ENCODE data around the gene CACNA1C.
A peak's percentile ranks its signal among the peaks of the same experiment; 100 is the strongest.
"Not testable (repeated sequence)": the region's sequence is repeated elsewhere in the genome, so short reads cannot be mapped to it uniquely, and the experiment has no call there.

Gene CACNA1C

DNA sequence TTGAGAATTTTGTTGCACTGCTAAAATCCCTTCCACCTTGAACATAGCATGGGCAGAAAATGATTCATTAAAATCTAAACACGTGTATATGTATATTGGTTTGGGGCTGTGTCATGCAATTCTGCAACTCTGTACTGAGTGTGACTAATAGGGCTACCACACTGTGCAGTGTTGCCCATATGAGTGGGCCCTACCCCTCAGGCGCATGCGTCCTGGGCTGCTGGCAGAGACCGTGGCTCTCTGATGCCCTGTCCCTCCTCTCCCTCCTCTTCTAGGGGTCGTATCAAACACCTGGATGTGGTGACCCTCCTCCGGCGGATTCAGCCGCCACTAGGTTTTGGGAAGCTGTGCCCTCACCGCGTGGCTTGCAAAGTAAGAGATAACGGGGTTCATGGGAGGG lies 613.6 kb downstream of the CACNA1C start:
- no peak for FAIRE-seq

- FAIRE-seq: no peak
These were observed 614.1 kb downstream of the CACNA1C start for GRCh38 chr12:2666846-2667245.

GRCh38 chr12:2667716-2668440 lies 615.1 kb downstream of the CACNA1C start:
- FAIRE-seq: no peak

- FAIRE-seq: no peak
These were observed 616.0 kb downstream of the CACNA1C start for GRCh38 chr12:2668816-2669215.

GRCh38 chr12:2669560-2669959 lies 616.8 kb downstream of the CACNA1C start:
- FAIRE-seq: no peak

DNA sequence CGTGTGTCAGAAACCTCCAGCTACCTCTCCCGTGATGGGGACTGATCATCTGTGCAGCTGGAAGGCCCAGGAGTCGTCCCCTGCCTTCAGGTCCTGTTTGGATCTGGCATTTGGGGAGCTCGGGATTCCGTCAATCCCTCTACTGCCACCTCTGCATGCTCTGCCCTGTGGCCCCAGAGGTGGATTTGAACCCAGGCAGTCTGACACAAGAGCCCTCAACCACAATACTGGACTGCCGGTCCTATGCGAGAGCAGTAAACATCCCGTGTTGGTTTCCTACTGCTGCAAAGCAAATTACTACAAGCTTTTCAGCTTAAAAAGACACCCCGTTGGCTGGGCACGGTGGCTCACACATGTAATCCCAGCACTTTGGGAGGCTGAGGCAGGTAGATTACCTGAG lies 620.1 kb downstream of the CACNA1C start:
- no peak for FAIRE-seq

DNA sequence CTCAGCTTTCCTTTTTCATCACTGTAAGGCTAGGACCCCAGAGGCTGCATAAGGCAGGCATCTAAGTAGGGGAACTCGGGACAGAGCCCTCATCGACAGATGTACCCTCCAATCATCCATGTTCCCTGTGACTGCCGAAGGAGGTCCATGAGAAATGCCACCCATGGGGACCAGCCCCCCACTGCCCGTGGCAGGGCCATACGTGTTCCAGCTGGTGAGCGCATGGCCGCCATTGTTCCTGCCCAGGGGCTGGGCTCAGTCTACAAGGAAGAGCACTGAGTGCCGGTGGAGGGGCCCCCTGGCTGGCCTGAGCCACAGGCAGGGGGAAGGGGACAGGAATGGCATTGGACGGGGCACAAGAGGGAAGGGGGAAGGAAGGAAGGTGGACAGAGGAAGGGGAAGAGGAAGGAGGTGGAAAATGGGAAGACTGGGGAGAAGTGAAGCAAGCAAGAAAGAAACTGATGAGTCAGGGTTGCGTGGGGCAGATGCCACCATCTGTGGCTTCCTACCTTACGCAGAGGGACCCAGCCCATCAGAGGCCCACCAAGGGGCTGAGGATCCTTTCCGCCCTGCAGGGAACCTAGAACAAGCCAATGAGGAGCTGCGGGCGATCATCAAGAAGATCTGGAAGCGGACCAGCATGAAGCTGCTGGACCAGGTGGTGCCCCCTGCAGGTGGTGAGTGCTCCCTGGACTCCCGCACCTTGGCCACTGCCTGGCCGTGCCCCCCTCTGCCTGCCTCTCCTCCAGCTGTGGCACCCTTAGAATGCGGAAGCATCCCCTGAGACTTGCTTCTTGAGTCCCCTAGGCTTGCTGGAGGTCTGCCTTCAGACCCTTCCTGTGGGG lies 621.4 kb downstream of the CACNA1C start:
- no peak for FAIRE-seq

- no peak for FAIRE-seq
These were observed 623.0 kb downstream of the CACNA1C start for GRCh38 chr12:2675776-2676175.

GRCh38 chr12:2677142-2677880 lies 624.5 kb downstream of the CACNA1C start:
- no peak for FAIRE-seq

- no peak for FAIRE-seq
These were observed 625.6 kb downstream of the CACNA1C start for GRCh38 chr12:2678426-2678825.

DNA sequence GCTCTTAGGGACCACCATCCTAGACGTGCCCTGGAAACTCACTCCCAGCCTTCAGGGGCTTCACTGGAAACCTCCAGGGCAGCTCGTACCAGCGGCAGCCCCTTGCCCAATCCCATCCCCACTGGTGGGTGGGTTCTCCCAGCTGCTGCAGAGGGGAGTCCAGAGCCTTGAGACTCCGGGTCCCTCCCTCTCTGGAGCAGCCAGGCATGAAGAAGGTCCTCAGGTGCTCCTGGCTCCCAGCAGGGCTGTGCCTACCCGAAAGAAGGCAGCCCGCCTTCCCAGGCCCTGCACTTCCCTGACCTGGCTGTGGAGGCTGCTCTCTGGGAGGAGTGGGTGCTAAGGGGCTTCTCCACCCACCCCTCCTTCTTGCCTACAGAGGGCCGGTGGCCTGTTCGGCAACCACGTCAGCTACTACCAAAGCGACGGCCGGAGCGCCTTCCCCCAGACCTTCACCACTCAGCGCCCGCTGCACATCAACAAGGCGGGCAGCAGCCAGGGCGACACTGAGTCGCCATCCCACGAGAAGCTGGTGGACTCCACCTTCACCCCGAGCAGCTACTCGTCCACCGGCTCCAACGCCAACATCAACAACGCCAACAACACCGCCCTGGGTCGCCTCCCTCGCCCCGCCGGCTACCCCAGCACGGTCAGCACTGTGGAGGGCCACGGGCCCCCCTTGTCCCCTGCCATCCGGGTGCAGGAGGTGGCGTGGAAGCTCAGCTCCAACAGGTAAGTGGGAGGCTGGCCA lies 626.5 kb downstream of the CACNA1C start:
- no peak for FAIRE-seq

- FAIRE-seq: no peak
These were observed 627.3 kb downstream of the CACNA1C start for GRCh38 chr12:2679816-2680675.

- FAIRE-seq: no peak
These were observed 627.9 kb downstream of the CACNA1C start for GRCh38 chr12:2680676-2681039.

- FAIRE-seq: no peak
These were observed 628.8 kb downstream of the CACNA1C start for GRCh38 chr12:2681450-2682205.

DNA sequence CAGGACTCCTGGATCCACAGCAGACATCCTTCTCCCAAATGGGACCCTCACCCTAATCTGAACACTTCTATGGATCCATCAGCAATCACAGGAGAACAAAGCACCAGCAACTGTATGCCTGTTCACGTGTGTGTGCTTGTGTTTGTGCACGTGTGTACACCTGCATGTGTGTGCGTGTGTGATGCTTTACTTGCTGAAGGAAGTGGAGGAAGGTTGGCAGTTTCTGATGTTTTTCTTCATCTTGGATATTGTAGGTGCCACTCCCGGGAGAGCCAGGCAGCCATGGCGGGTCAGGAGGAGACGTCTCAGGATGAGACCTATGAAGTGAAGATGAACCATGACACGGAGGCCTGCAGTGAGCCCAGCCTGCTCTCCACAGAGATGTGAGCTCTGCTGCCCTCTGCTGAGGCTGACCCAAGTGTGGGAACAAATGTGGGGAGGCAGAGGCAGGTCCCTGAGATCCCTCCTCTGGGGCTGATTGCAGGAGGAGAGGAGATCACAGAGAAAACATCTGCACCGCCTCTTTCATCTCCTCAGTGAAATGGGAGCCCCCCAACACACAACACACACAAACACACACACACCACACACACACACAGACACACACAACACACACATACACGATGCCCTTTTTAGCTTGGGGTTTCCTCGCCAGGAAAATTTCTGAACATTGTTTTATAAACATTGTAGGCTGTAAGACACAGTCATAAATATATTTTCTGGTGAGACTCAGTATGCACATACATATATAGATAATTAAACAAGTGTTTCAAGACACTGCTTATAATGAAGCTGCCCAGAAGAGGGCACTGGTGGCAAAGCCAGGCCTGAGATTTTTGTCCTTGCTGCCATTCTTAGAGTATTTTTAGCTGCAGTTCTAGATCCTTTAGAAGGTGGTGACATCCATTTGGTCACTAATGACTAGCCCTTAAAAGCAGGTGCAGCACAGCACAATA lies 629.8 kb downstream of the CACNA1C start:
- FAIRE-seq: peak; percentile 17

GRCh38 chr12:2683283-2684025 lies 630.7 kb downstream of the CACNA1C start:
- FAIRE-seq: no peak

GRCh38 chr12:2684026-2684325 lies 631.2 kb downstream of the CACNA1C start:
- FAIRE-seq: not testable (repeated sequence)

DNA sequence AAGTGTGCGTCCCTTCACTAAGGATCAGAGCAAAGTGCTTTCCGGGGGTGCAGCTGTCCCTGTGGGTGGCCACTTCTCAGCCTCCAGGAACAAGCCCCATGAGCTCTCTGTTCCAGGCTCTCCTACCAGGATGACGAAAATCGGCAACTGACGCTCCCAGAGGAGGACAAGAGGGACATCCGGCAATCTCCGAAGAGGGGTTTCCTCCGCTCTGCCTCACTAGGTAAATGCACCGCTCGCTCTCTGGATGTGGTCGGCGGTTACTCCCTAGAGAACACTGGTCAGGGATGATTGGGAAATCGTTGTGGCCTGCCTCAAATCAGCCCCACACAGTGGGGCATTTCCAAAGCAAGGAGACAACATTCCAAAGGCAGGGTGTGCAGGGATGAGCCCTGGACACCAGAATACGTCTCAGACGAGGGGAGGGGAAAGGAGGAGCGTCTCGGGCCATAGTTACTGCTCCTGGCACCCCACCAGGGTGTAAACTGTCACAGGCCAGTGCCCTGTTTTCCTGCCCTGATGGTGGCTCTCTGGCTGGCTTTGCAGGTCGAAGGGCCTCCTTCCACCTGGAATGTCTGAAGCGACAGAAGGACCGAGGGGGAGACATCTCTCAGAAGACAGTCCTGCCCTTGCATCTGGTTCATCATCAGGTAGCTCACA lies 633.0 kb downstream of the CACNA1C start:
- FAIRE-seq: not testable (repeated sequence)

GRCh38 chr12:2686280-2686646 lies 633.5 kb downstream of the CACNA1C start:
- no peak for FAIRE-seq

All from G401.6 (cell line).